Medulla oblongata (tissue), 1 donor: Measurements from ENCODE around the gene PRPF19.

Experiments
- DNase-seq: peaks from one replicate; pipeline ENCODE4 v3.0.0-alpha.2; 2015; ENCODE audit errors: extremely low spot score

PRPF19 gene

GRCh38 chr11:60857378-60858232, 48.8 kb downstream of the PRPF19 start:
- no peak for DNase-seq

DNA sequence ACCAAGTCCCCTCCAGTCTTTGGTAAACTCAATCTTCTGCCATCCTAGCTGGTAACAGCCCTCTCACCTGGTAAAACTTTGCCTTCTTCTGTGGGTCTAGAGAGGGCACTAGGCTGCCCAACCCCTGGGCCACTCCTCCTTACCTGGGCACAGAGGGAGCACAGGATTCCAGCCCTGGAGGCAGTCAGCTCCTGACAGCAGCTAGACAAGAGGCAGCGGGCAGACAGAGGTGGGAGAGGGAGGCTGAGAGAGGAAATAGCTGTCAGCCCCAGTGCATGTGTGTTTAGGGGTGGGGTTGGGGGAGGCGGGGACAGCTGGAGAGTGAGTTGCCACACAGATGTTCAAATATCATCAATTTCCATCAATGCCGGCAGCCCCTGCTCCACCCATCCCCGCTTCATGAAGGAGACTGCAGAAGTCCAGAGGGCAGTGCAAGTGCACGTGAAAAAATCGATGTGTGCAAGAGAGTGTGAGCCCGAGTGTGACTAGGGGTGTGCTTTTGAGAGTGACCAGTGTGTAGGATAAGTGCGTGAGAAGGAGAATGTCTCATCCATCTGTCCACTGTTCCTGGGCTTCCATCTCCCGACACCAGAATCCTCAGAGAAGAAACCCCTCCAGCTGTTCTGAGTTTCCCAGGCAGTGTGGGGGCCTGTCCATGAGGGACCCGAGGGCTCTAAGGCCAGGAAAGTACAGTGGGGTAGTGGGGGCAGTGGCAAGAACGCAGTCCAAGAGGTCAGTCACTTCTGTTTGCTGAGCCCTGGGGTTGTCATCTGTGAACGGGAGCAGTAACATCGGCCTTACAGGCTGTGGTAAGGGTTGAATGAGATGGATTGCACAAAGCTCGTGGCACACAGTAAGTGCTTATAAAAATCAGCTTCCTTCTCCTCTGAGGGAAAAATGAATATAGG, 50.4 kb downstream of the PRPF19 start, which contains the start of gene PTGDR2:
PTGDR2 (minus strand) TSS at position 225 of the 908 bp plus-strand sequence. CDS start 2,228 bp downstream, outside the sequence.
- no peak for DNase-seq

DNA sequence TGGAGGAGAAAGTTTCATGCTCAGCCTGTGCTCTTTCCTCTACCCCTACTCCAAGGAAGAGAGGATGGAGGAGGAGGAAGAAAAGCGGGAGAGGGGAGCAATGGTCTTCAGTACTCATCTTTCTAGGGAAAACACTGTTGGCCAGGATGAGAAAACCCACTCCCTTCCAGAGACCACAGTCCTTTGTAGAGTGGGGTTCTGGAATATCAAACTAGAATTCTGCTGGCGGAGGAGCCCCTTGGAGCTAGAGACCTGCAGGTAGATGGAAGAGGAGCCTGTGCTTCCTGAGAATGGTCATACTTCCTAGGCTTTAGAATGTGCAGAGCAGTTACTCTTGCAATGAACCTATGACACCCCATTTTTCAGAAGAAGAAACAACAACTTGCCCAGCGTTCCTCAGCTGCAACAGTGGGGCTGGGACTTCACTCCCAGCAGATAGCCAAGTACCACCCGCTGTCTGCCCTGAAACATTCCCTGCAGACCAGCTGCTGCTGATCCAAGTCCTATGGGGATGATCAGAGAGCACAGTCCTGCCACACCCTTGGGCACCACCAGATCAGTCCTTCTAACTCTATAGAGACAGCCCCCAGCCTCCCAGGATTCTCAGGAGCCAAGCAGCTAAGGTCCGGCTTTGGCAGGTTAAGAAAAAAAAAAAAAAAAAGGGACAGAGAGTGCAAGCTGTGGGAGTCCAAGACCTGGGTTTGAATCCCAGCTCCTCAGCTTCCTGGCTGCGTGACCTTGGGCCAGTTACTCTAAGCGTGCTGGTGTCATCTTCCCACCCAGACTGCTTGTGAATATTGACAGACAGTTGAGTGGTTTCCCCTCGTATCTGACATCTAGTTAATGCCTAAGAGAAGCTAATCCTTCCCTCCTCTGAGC, 51.3 kb downstream of the PRPF19 start:
- no peak for DNase-seq

DNA sequence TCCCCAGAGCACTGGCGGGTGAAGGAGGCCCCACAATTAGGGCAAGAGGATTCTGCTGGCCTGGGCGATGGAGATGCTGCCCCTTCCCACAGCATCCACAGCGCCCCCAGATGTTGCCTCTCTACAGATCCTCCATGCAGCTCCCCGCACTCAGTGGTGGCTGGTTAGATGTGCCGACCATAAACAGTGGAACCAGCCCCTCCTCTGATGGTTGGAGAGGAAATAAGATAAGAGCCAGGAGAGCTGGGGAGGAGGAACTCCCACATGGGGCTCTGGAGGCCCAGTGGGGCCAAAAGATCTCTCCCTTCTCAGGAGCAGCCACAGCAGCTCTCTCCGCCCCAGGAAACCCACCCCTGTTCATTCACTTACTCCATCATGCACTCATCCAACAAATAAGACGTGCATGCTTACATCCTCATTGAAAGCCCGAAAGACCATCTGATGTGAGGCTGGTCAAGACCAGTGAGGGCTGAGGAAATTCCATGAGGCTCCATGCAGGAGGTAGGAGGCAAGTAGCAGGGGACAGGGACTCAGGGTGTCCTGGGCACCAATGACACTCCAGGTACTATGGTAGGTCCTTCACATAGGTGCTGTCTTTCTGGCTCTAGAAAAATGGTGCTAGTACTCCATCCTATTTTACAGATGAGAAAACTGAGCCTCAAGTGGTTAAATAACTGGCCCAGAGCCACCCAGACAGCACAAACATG, 52.1 kb downstream of the PRPF19 start:
- no peak for DNase-seq

DNA sequence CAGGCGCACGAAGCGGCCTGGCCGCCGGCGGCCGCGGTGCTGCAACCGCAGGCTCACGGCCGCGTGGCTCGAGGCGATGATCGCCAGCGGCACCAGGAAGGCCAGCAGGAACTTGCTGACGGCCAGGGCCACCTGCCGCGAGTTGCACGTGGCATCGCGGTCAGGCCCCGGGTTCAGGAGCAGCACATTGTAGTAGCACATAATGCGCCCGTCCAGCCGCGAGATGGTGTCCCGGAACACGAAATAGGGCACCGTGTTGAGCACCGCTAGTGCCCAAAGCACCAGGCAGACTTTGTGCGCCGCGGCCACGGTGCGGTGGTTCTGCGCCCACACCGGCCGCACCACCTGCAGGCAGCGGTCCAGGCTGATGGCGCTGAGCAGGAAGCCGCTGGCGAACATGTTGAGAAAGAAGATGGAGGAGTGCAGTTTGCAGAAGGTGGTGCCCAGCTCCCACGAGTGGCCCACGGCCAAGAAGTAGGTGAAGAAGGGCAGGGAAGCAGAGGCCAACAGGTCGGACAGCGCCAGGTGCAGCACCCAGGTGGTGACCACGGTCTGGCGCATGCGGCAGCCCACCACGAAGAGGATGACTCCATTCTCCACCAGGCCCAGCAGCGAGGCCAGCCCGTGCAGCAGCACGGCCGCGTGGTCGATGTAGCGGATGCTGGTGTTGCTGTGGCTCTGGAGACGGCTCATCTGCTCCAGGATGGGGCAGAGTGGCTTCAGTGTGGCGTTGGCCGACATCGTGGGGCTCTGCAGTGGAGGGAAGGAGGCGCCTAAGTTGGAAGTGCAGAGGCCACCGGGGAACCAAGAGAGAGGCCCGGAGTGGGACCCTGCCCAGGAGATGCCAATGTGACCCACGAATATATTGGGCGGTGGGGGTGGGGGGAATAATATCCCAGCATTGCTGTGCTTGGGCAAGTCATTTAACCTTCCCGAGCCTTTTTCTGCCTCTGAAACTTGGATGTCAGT, 53.1 kb downstream of the PRPF19 start:
- DNase-seq = no peak

DNA sequence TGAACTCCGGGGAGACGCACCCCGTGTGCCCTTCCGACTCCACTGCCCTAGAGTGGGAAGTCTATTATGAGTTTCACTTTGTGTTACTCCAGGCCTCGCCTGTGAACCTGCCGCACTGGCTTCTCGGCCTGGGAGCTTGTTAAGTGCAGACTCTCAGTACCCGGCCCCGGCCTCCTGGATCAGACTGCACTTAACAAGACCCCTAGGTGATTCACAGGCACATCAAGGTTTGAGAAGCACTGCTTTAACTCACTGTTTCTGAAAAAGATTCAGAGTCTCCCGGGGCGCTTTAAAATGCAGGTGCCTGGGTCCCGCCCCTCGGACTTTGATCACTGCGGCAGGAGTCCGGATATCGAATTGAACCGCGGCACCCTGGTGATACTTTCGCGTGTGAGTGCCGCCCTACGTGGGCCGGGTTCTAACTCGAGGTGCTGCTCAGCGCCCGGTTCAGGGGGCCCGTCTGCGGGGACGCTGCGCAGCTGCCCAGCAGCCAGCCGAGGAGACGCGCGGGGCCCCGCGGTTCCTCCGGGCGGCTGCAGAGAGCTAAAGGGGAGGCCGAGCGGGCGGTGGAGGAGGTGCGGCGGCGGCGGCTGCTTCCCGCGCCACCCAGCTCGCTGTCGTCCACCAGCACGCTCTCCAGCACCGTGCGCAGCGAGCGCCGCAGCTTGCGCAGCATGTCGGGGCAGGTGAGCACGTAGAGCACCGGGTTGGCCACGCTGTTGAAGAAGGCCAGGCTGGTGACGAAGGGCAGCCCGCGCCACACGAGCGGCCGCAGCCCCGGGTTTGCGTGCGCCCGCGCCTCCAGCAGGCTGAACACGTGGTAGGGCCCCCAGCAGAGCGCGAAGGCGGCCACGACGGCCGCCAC, 54.0 kb downstream of the PRPF19 start:
- DNase-seq = no peak

DNA sequence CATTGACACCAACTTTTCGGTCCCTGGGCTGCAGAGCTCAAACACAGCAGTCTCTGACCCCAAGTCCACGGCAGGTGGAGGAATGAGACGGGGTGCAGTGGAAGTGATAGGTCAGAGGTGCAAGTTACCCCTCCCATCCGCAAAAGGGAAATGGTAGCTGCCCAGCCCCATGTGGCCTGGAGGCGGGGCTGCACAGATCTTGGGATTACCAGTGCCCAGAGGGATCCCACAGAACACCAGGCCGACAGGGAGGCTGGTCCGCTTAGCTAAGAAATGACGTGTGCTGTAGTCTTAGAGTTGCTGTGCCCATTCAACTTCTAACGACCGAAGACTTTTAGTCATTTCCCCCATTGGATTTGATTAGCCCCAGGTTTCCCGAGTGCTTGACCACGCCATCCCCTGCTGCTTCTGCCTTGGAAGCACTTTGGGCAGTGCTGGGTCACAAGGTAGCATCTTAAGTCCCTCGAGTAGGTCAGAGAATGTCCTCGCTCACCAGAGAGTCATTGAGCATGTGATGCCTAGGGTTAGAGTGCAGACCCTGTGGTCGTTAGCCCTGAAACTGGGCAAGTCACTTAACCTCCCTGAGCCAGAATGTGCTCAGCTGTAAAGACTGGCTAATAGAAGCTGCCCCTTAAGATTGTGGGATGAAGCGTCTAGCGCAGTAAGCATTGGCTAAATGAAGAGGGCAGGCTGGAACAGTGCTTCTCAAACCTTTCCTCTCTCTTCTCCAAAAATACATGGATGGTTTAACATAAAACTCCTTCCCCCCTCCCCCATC, 54.9 kb downstream of the PRPF19 start:
- no peak for DNase-seq

GRCh38 chr11:60849641-60850520, 56.5 kb downstream of the PRPF19 start:
- DNase-seq = no peak

DNA sequence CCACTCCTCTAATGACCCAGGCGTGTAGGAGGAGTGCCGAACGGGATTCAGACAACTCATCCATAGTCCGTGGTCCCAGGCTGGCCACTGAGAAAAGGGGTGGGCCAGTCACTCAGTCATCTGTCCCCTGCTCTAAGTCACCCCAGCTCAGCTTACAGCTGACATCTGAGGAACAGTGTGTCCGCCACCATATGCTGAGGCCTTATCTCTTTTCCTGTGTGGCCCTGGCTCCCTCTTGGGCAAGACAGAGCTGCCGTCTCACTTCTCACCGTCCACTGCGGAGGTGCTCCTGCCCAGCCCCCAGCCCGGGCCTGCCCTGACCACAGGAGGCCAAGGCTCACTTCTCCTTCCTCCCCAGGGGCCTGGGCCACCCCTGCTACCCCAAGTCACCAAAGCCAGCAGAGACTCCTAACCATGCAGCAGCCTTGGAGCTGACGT, 57.7 kb downstream of the PRPF19 start:
- DNase-seq = no peak

DNA sequence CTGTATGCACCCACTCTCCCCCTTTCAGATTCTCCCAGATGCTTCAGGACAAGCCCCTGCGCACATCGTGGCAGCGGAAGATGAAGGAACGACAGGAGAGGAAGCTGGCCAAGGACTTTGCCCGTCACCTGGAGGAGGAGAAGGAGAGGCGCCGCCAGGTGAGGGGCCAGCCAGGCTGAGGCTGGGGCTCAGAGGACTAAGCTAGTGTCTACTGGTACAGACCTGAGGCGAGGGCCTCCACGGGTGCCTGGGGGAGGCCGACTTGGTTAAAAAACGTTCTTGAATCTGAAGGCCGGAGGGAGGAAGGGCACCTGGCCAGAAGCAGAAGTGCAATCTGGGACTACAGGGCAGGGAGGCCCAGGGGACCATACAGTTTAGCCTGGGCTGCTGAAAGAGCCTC, 58.5 kb downstream of the PRPF19 start:
- DNase-seq = no peak

- no peak for DNase-seq
These were observed 59.1 kb downstream of the PRPF19 start for GRCh38 chr11:60847281-60847680.

DNA sequence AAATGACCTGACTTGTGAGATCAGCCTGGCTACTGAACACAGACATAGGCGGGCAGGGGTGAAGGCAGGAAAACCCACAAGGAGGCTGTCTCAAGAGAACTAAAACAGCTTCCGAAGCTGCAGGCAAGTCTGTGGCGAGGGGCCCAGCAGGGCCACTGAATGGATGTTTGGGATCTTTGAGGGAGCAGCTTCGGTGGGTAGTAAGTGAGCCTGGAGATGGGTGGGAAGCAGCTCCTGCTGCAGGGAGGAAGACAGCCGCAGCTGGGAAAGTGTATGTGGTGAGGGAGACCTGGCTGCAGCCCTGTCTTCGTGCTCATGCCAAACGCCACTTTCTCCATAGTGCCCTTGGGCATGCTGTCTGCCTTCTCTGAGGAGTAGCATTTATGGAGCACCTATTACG, 61.0 kb downstream of the PRPF19 start:
- no peak for DNase-seq

- no peak for DNase-seq
These were observed 61.5 kb downstream of the PRPF19 start for GRCh38 chr11:60844870-60845221.

GRCh38 chr11:60844045-60844869, 62.1 kb downstream of the PRPF19 start:
- DNase-seq = no peak

DNA sequence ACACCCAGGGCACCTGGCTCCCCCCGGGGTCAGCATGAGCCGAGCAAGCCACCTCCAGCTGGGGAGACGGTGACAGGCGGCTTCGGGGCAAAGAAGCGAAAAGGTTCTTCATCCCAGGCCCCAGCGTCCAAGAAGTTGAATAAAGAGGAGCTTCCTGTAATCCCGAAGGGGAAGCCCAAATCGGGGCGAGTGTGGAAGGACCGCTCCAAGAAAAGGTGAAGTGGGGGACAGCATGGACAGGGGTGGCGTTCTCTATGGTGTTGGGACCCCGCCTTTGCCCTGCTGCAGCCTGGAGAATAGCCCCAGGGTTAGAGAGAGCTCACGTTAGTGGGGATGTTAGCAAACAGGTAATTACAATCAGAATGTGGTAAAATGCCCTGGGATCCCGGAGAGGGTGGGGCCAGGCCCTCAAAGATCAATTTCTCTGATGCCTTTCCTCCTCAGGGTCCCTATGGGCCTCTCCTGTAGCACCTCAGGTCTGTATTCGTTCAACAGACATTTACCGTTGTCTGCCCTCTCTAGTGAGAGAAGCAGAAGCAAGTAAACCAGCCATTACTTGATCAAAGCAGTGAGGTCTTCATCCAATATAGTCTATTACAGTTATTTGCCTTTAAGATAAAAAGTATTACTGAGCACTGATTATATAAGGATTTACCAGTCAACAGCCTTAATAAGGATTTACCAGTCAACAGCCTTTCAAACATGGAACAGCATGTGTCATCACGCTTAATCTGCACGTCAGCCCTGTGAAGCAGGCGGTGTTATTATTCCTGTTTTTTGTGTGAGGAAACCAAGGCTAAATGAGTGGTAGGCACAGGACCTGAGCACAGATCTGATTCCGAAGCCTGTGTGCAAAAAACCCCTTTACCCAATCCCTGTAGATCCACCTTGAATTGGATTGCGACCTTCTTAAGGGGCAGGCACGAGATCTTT, 63.5 kb downstream of the PRPF19 start:
- no peak for DNase-seq
